KMS-11 (cell line): Measurements from ENCODE around the gene ZFYVE28.

ENCODE experiments used
- H2AFZ ChIP-seq: fragments of 200-600 bp; sonication (generic); 2 replicates; pipeline ENCODE4 v1.6.1; 2016; ENCODE audit warnings: antibody characterized with exemption, mixed run types, low read depth
- H3K27ac ChIP-seq: fragments of 200-600 bp; sonication (generic); 2 replicates; pipeline ENCODE4 v1.6.1; 2016; ENCODE audit warnings: mild to moderate bottlenecking, mixed run types
- H3K27me3 ChIP-seq: fragments of 200-600 bp; sonication (generic); 2 replicates; pipeline ENCODE4 v1.6.1; 2017; ENCODE audit warnings: mild to moderate bottlenecking, low read depth, mixed run types, moderate library complexity; ENCODE audit not compliant: insufficient read depth
- H3K36me3 ChIP-seq: fragments of 200-600 bp; sonication (generic); 2 replicates; pipeline ENCODE4 v1.6.1; 2017; ENCODE audit warnings: mild to moderate bottlenecking, mixed run types; ENCODE audit not compliant: insufficient read depth
- H3K4me1 ChIP-seq: fragments of 200-600 bp; sonication (generic); 2 replicates; pipeline ENCODE4 v1.6.1; 2016; ENCODE audit warnings: mild to moderate bottlenecking, low read depth, mixed run types; ENCODE audit not compliant: poor library complexity, severe bottlenecking
- H3K4me2 ChIP-seq: fragments of 200-600 bp; sonication (generic); 2 replicates; pipeline ENCODE4 v1.7.0; 2016; ENCODE audit warnings: mild to moderate bottlenecking, mixed run types
- H3K4me3 ChIP-seq: fragments of 200-600 bp; sonication (generic); IDR thresholded peaks from 2 replicates; pipeline ENCODE4 v1.6.1; 2017; ENCODE audit warnings: low read depth, low read length, mixed read lengths; ENCODE audit not compliant: insufficient read depth
- H3K79me2 ChIP-seq: fragments of 200-600 bp; sonication (generic); 2 replicates; pipeline ENCODE4 v1.6.1; 2016; ENCODE audit warnings: low read depth, mixed run types; ENCODE audit not compliant: insufficient read depth
- H3K9ac ChIP-seq: fragments of 200-600 bp; sonication (generic); 2 replicates; pipeline ENCODE4 v1.6.1; 2016; ENCODE audit warnings: mild to moderate bottlenecking, mixed run types
- H4K20me1 ChIP-seq: fragments of 200-600 bp; sonication (generic); 2 replicates; pipeline ENCODE4 v1.6.1; 2016; ENCODE audit warnings: mild to moderate bottlenecking, mixed run types; ENCODE audit not compliant: insufficient read depth
- CTCF ChIP-seq: fragments of 200-600 bp; sonication (generic); conservative IDR thresholded peaks from 2 replicates; pipeline ENCODE4 v1.6.1; 2017; ENCODE audit warnings: low read depth, mild to moderate bottlenecking, antibody characterized with exemption, low read length, moderate library complexity, mixed read lengths

Gene ZFYVE28

GRCh38 chr4:2338754-2339457 lies 79.5 kb downstream of the ZFYVE28 start:
- Histone ChIP-seq H3K79me2 (no peaks in the 10 kb centered on the region), H3K4me2 (no peak overlapping the region), H3K4me3 (no peak overlapping the region), H3K27me3 (no peaks in the 10 kb centered on the region), H3K4me1 (no peaks in the 10 kb centered on the region), H2AFZ (no peak overlapping the region), H4K20me1 (no peaks in the 10 kb centered on the region), H3K36me3 (no peaks in the 10 kb centered on the region), H3K27ac (no peak overlapping the region), H3K9ac (no peak overlapping the region)
- no peak for TF ChIP-seq CTCF

- Histone ChIP-seq H2AFZ (no peak overlapping the region), H3K36me3 (no peaks in the 10 kb centered on the region), H3K27me3 (no peaks in the 10 kb centered on the region), H3K4me1 (no peaks in the 10 kb centered on the region), H3K4me2 (no peak overlapping the region), H3K79me2 (no peaks in the 10 kb centered on the region), H3K27ac (no peak overlapping the region), H4K20me1 (no peaks in the 10 kb centered on the region), H3K4me3 (no peak overlapping the region), H3K9ac (no peak overlapping the region)
- TF ChIP-seq CTCF = no peak
These were observed 80.5 kb downstream of the ZFYVE28 start for GRCh38 chr4:2337896-2338295.

GRCh38 chr4:2337131-2337723 lies 81.2 kb downstream of the ZFYVE28 start:
- Histone ChIP-seq H4K20me1 (no peaks in the 10 kb centered on the region), H3K27ac (no peak overlapping the region), H3K79me2 (no peaks in the 10 kb centered on the region), H3K36me3 (no peaks in the 10 kb centered on the region), H2AFZ (no peak overlapping the region), H3K9ac (no peak overlapping the region), H3K4me3 (no peak overlapping the region), H3K4me1 (no peaks in the 10 kb centered on the region), H3K27me3 (no peaks in the 10 kb centered on the region), H3K4me2 (no peak overlapping the region)
- TF ChIP-seq CTCF = no peak

- H3K27me3 ChIP-seq = no peaks in the 10 kb centered on the region
- no peak overlapping the region for H3K27ac ChIP-seq
- H4K20me1 ChIP-seq = no peaks in the 10 kb centered on the region
- no peaks in the 10 kb centered on the region for H3K79me2 ChIP-seq
- H3K36me3 ChIP-seq = no peaks in the 10 kb centered on the region
- H3K9ac ChIP-seq = no peak overlapping the region
- H3K4me3 ChIP-seq = no peak overlapping the region
- no peak overlapping the region for H3K4me2 ChIP-seq
- H3K4me1 ChIP-seq = no peaks in the 10 kb centered on the region
- no peak for TF ChIP-seq CTCF
- H2AFZ ChIP-seq = no peak overlapping the region
These were observed 81.8 kb downstream of the ZFYVE28 start for GRCh38 chr4:2336659-2337058.
